GM23338 (cell line): Measurements from ENCODE around the gene DDX18. TPM values are rescaled to one million over a fixed set of nuclear protein-coding genes. Genes with fewer than 3 reads are reported as not detected.
A peak's percentile ranks its signal among the peaks of the same experiment; 100 is the strongest.

ENCODE experiments used
- ATAC-seq: fragments of 200-7000 bp; cut with Tn5 transposase; 3 replicates; pipeline ENCODE4 v1.9.1; 2020
- DNase-seq: peaks from one replicate; pipeline ENCODE4 v3.0.0-alpha.2; 2015; ENCODE audit warnings: low spot score
- H2AFZ ChIP-seq: fragments of 200-600 bp; sonication (generic); 2 replicates; pipeline ENCODE4 v1.8.0; 2016; ENCODE audit warnings: antibody characterized with exemption, mild to moderate bottlenecking, moderate library complexity
- H3F3A ChIP-seq: fragments of 200-600 bp; sonication (generic); replicated peaks from 2 replicates; pipeline ENCODE4 v1.8.0; 2017; ENCODE audit warnings: antibody characterized with exemption, mixed run types, low read depth
- H3K27ac ChIP-seq: fragments of 200-600 bp; sonication (generic); 2 replicates; pipeline ENCODE4 v1.6.1; 2016; ENCODE audit warnings: low read depth
- H3K27me3 ChIP-seq: fragments of 200-600 bp; sonication (generic); 2 replicates; pipeline ENCODE4 v1.8.0; 2016; ENCODE audit warnings: mild to moderate bottlenecking, mixed run types, moderate library complexity; ENCODE audit not compliant: insufficient read depth
- H3K36me3 ChIP-seq: fragments of 200-600 bp; sonication (generic); 2 replicates; pipeline ENCODE4 v1.8.0; 2016; ENCODE audit warnings: mild to moderate bottlenecking; ENCODE audit not compliant: insufficient read depth
- H3K4me1 ChIP-seq: fragments of 200-600 bp; sonication (generic); 2 replicates; pipeline ENCODE4 v1.8.0; 2016; ENCODE audit warnings: mild to moderate bottlenecking, moderate library complexity; ENCODE audit not compliant: insufficient read depth
- H3K4me2 ChIP-seq: fragments of 200-600 bp; sonication (generic); 2 replicates; pipeline ENCODE4 v1.7.1; 2017; ENCODE audit warnings: mixed run types
- H3K4me3 ChIP-seq: fragments of 200-600 bp; sonication (generic); 2 replicates; pipeline ENCODE4 v1.6.1; 2016; ENCODE audit warnings: mixed run types
- H3K79me2 ChIP-seq: fragments of 200-600 bp; sonication (generic); replicated peaks from 2 replicates; pipeline ENCODE4 v1.8.0; 2017; ENCODE audit warnings: mild to moderate bottlenecking; ENCODE audit not compliant: insufficient read depth
- H3K9me2 ChIP-seq: fragments of 200-600 bp; sonication (generic); 2 replicates; pipeline ENCODE4 v1.8.0; 2017; ENCODE audit not compliant: insufficient read depth
- H4K20me1 ChIP-seq: fragments of 200-600 bp; sonication (generic); replicated peaks from 2 replicates; pipeline ENCODE4 v1.8.0; 2017; ENCODE audit warnings: mild to moderate bottlenecking; ENCODE audit not compliant: insufficient read depth
- H3K27ac Mint-ChIP-seq: 2 replicates; pipeline ENCODE4 v1.8.0; 2020; ENCODE audit warnings: inconsistent platforms, mild to moderate bottlenecking, moderate library complexity, mixed read lengths
- H3K27me3 Mint-ChIP-seq: 3 replicates; pipeline ENCODE4 v1.8.0; 2022; ENCODE audit warnings: low read depth, mild to moderate bottlenecking, moderate library complexity, mixed read lengths, inconsistent platforms; ENCODE audit not compliant: insufficient read depth, poor library complexity
- H3K36me3 Mint-ChIP-seq: 3 replicates; pipeline ENCODE4 v1.8.0; 2021; ENCODE audit warnings: low read depth, mild to moderate bottlenecking, inconsistent platforms, moderate library complexity, mixed read lengths
- H3K4me1 Mint-ChIP-seq: 3 replicates; pipeline ENCODE4 v1.8.0; 2020; ENCODE audit warnings: mild to moderate bottlenecking, inconsistent platforms, mixed read lengths
- H3K4me3 Mint-ChIP-seq: 3 replicates; pipeline ENCODE4 v1.8.0; 2021; ENCODE audit warnings: moderate library complexity, mild to moderate bottlenecking, inconsistent platforms, mixed read lengths
- H3K9me3 Mint-ChIP-seq: 3 replicates; pipeline ENCODE4 v1.8.0; 2020; ENCODE audit warnings: moderate library complexity, mild to moderate bottlenecking, inconsistent platforms, mixed read lengths
- CREB1 ChIP-seq: fragments of 250-450 bp; sonication (Bioruptor Pico); IDR thresholded peaks from 2 replicates; pipeline ENCODE4 v1.5.0; 2020; ENCODE audit warnings: low read depth, mild to moderate bottlenecking, moderate library complexity
- EZH2 ChIP-seq: fragments of 200-600 bp; sonication (generic); IDR thresholded peaks from one replicate; pipeline ENCODE4 v1.8.0; 2017; ENCODE audit warnings: antibody characterized with exemption, mild to moderate bottlenecking, low read depth; ENCODE audit not compliant: unreplicated experiment
- EZH2phosphoT487 ChIP-seq: fragments of 200-600 bp; sonication (generic); IDR thresholded peaks from one replicate; pipeline ENCODE4 v1.8.1; 2018; ENCODE audit warnings: antibody characterized with exemption; ENCODE audit not compliant: unreplicated experiment
- JUNB ChIP-seq: IDR thresholded peaks from one replicate; pipeline ENCODE4 v1.6.1; 2016; ENCODE audit warnings: antibody characterized with exemption; ENCODE audit not compliant: unreplicated experiment
- NANOG ChIP-seq: IDR thresholded peaks from 2 replicates; pipeline ENCODE4 v1.6.1; 2016; ENCODE audit warnings: antibody characterized with exemption, borderline replicate concordance
- POLR2AphosphoS5 ChIP-seq: IDR thresholded peaks from 2 replicates; pipeline ENCODE4 v1.6.1; 2016; ENCODE audit warnings: antibody characterized with exemption, low read depth
- STAT1 ChIP-seq: IDR thresholded peaks from one replicate; pipeline ENCODE4 v1.6.1; 2016; ENCODE audit warnings: antibody characterized with exemption; ENCODE audit not compliant: unreplicated experiment
- ZNF114 ChIP-seq: fragments of 250-450 bp; sonication (Bioruptor Pico); IDR thresholded peaks from 2 replicates; pipeline ENCODE4 v1.5.0; 2020; ENCODE audit warnings: mild to moderate bottlenecking, moderate library complexity
- ZNF331 ChIP-seq: fragments of 250-450 bp; sonication (Bioruptor Pico); IDR thresholded peaks from 2 replicates; pipeline ENCODE4 v1.5.0; 2020; ENCODE audit warnings: low read depth, mild to moderate bottlenecking, moderate library complexity
- polyA plus RNA-seq: library from polyadenylated mRNA; unstranded; fragments of >200 nt; fragmentation: Nextera tagmentation; extraction: Ambion mirVana; gene quantifications from 2 replicates; pipeline ENCODE4 v1.2.1, GENCODE V29; 2016
- total RNA-seq: library from RNA; depleted of rRNA; stranded (reverse); fragments of >200 nt; shearing (Covaris generic); gene quantifications from 2 replicates; pipeline ENCODE4 v1.2.3, GENCODE V29; 2014
- TF ChIP-seq, protein P1 (sequence below), 2 experiments: fragments of 200-600 bp in 1 of 2; sonication (generic) in 1 of 2; conservative IDR thresholded peaks; 2 replicates each; pipeline versions ENCODE4 v1.5.1 to v1.6.1; 2016 to 2017; ENCODE audit warnings: antibody characterized with exemption in 2 of 2, low read depth in 2 of 2, mild to moderate bottlenecking in 2 of 2, moderate library complexity in 1 of 2
- TF ChIP-seq, protein P2 (sequence below): IDR thresholded peaks from 2 replicates; pipeline ENCODE4 v1.6.1; 2016; ENCODE audit warnings: antibody characterized with exemption
- TF ChIP-seq, protein P3 (sequence below): fragments of 250-450 bp; sonication (Bioruptor Pico); IDR thresholded peaks from 2 replicates; pipeline ENCODE4 v1.5.0; 2020; ENCODE audit warnings: mild to moderate bottlenecking, moderate library complexity
- TF ChIP-seq, protein P4 (sequence below): IDR thresholded peaks from one replicate; pipeline ENCODE4 v1.6.1; 2018; ENCODE audit warnings: antibody characterized with exemption; ENCODE audit not compliant: unreplicated experiment

The DDX18 gene
- total and polyA plus RNA-seq, 2 experiments from 2014 or later = 102 to 169 TPM

DNA sequence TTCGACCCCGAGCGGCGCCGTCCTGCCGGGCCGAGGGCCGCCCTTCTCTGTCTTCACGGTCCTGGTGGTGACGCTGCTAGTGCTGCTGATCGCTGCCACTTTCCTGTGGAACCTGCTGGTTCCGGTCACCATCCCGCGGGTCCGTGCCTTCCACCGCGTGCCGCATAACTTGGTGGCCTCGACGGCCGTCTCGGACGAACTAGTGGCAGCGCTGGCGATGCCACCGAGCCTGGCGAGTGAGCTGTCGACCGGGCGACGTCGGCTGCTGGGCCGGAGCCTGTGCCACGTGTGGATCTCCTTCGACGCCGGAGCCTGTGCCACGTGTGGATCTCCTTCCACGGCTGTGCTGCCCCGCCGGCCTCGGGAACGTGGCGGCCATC is 45.0 kb downstream of the DDX18 start (continued):
- TF ChIP-seq, protein P1, sequence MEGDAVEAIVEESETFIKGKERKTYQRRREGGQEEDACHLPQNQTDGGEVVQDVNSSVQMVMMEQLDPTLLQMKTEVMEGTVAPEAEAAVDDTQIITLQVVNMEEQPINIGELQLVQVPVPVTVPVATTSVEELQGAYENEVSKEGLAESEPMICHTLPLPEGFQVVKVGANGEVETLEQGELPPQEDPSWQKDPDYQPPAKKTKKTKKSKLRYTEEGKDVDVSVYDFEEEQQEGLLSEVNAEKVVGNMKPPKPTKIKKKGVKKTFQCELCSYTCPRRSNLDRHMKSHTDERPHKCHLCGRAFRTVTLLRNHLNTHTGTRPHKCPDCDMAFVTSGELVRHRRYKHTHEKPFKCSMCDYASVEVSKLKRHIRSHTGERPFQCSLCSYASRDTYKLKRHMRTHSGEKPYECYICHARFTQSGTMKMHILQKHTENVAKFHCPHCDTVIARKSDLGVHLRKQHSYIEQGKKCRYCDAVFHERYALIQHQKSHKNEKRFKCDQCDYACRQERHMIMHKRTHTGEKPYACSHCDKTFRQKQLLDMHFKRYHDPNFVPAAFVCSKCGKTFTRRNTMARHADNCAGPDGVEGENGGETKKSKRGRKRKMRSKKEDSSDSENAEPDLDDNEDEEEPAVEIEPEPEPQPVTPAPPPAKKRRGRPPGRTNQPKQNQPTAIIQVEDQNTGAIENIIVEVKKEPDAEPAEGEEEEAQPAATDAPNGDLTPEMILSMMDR (conservative IDR thresholded peaks at IDR 0.05; ENCODE audit: low read depth in 2 of 2) = no peak
- no peak for TF ChIP-seq CREB1 (CRISPR knock-in tag)
- TF ChIP-seq ZNF331 (CRISPR knock-in tag) = no peak
- TF ChIP-seq EZH2phosphoT487 = no peak
- no peak for TF ChIP-seq STAT1
- no peak for TF ChIP-seq JUNB
- no peak for TF ChIP-seq POLR2AphosphoS5
- no peak for TF ChIP-seq EZH2
- TF ChIP-seq ZNF114 = no peak

DNA sequence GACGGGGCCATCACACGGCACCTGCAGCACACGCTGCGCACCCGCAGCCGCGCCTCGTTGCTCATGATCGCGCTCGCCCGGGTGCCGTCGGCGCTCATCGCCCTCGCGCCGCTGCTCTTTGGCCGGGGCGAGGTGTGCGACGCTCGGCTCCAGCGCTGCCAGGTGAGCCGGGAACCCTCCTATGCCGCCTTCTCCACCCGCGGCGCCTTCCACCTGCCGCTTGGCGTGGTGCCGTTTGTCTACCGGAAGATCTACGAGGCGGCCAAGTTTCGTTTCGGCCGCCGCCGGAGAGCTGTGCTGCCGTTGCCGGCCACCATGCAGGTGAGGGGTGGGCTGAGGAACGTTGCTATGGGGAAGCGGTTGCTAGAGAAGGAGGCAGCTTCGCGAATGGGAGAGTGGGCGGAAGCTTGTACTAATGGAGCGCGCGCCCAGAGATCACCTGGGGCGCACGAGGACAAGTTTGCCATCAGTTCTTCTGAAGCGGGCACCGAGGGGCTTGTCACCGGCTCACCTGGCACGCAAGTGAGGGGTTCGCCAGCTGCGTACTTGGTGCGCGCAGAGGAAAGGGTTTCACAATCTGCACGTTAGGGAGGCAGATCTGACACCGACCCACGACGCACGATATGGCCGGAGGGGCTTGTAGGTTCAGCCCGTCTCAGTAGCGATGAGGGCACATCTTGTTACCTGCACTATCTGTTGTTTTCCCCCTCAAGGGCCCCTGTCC is 45.6 kb downstream of the DDX18 start:
- Histone ChIP-seq H3K4me1 (peaks cover 5% of the 10 kb centered on the region; the same call in 1 of the 2 replicates), H3K4me3 (no peak overlapping the region), H3K4me2 (no peak overlapping the region), H3K9me2 (no peaks in the 10 kb centered on the region), H3K27me3 (peaks cover 35% of the 10 kb centered on the region), H3K79me2 (no peaks in the 10 kb centered on the region), H3K27ac (no peak overlapping the region), H4K20me1 (no peaks in the 10 kb centered on the region), H3K36me3 (no peaks in the 10 kb centered on the region), H3F3A (0 out of 2 replicates have a peak, but pooled peaks cover 4% of the 10 kb centered on the region), H2AFZ (no peak overlapping the region)
- Mint-ChIP-seq H3K4me1 (peaks cover 9% of the 10 kb centered on the region; the same call in 2 of the 3 replicates), H3K36me3 (no peaks in the 10 kb centered on the region), H3K4me3 (no peak overlapping the region), H3K27me3 (peaks cover 10% of the 10 kb centered on the region), H3K27ac (no peak overlapping the region), H3K9me3 (no peaks in the 10 kb centered on the region)
- peak; percentile 21 for DNase-seq
- ATAC-seq = peak; percentile 23
- no peak for TF ChIP-seq JUNB
- TF ChIP-seq, protein P2, sequence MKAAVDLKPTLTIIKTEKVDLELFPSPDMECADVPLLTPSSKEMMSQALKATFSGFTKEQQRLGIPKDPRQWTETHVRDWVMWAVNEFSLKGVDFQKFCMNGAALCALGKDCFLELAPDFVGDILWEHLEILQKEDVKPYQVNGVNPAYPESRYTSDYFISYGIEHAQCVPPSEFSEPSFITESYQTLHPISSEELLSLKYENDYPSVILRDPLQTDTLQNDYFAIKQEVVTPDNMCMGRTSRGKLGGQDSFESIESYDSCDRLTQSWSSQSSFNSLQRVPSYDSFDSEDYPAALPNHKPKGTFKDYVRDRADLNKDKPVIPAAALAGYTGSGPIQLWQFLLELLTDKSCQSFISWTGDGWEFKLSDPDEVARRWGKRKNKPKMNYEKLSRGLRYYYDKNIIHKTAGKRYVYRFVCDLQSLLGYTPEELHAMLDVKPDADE = no peak
- no peak for TF ChIP-seq CREB1 (CRISPR knock-in tag)
- no peak for TF ChIP-seq EZH2
- TF ChIP-seq NANOG = no peak
- TF ChIP-seq, protein P3, sequence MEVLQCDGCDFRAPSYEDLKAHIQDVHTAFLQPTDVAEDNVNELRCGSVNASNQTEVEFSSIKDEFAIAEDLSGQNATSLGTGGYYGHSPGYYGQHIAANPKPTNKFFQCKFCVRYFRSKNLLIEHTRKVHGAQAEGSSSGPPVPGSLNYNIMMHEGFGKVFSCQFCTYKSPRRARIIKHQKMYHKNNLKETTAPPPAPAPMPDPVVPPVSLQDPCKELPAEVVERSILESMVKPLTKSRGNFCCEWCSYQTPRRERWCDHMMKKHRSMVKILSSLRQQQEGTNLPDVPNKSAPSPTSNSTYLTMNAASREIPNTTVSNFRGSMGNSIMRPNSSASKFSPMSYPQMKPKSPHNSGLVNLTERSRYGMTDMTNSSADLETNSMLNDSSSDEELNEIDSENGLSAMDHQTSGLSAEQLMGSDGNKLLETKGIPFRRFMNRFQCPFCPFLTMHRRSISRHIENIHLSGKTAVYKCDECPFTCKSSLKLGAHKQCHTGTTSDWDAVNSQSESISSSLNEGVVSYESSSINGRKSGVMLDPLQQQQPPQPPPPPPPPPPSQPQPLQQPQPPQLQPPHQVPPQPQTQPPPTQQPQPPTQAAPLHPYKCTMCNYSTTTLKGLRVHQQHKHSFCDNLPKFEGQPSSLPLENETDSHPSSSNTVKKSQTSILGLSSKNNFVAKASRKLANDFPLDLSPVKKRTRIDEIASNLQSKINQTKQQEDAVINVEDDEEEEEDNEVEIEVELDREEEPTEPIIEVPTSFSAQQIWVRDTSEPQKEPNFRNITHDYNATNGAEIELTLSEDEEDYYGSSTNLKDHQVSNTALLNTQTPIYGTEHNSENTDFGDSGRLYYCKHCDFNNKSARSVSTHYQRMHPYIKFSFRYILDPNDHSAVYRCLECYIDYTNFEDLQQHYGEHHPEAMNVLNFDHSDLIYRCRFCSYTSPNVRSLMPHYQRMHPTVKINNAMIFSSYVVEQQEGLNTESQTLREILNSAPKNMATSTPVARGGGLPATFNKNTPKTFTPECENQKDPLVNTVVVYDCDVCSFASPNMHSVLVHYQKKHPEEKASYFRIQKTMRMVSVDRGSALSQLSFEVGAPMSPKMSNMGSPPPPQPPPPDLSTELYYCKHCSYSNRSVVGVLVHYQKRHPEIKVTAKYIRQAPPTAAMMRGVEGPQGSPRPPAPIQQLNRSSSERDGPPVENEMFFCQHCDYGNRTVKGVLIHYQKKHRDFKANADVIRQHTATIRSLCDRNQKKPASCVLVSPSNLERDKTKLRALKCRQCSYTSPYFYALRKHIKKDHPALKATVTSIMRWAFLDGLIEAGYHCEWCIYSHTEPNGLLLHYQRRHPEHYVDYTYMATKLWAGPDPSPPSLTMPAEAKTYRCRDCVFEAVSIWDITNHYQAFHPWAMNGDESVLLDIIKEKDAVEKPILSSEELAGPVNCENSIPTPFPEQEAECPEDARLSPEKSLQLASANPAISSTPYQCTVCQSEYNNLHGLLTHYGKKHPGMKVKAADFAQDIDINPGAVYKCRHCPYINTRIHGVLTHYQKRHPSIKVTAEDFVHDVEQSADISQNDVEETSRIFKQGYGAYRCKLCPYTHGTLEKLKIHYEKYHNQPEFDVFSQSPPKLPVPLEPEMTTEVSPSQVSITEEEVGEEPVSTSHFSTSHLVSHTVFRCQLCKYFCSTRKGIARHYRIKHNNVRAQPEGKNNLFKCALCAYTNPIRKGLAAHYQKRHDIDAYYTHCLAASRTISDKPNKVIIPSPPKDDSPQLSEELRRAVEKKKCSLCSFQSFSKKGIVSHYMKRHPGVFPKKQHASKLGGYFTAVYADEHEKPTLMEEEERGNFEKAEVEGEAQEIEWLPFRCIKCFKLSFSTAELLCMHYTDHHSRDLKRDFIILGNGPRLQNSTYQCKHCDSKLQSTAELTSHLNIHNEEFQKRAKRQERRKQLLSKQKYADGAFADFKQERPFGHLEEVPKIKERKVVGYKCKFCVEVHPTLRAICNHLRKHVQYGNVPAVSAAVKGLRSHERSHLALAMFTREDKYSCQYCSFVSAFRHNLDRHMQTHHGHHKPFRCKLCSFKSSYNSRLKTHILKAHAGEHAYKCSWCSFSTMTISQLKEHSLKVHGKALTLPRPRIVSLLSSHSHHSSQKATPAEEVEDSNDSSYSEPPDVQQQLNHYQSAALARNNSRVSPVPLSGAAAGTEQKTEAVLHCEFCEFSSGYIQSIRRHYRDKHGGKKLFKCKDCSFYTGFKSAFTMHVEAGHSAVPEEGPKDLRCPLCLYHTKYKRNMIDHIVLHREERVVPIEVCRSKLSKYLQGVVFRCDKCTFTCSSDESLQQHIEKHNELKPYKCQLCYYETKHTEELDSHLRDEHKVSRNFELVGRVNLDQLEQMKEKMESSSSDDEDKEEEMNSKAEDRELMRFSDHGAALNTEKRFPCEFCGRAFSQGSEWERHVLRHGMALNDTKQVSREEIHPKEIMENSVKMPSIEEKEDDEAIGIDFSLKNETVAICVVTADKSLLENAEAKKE (CRISPR knock-in tag) = no peak
- TF ChIP-seq, protein P4, sequence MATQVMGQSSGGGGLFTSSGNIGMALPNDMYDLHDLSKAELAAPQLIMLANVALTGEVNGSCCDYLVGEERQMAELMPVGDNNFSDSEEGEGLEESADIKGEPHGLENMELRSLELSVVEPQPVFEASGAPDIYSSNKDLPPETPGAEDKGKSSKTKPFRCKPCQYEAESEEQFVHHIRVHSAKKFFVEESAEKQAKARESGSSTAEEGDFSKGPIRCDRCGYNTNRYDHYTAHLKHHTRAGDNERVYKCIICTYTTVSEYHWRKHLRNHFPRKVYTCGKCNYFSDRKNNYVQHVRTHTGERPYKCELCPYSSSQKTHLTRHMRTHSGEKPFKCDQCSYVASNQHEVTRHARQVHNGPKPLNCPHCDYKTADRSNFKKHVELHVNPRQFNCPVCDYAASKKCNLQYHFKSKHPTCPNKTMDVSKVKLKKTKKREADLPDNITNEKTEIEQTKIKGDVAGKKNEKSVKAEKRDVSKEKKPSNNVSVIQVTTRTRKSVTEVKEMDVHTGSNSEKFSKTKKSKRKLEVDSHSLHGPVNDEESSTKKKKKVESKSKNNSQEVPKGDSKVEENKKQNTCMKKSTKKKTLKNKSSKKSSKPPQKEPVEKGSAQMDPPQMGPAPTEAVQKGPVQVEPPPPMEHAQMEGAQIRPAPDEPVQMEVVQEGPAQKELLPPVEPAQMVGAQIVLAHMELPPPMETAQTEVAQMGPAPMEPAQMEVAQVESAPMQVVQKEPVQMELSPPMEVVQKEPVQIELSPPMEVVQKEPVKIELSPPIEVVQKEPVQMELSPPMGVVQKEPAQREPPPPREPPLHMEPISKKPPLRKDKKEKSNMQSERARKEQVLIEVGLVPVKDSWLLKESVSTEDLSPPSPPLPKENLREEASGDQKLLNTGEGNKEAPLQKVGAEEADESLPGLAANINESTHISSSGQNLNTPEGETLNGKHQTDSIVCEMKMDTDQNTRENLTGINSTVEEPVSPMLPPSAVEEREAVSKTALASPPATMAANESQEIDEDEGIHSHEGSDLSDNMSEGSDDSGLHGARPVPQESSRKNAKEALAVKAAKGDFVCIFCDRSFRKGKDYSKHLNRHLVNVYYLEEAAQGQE = no peak
